HL-60/S4 treated with retinoic acid at 250 ng/mL for 4 days and 3 days (cell line): ENCODE data around the gene KPNB1.
"Not testable (repeated sequence)": the region's sequence is repeated elsewhere in the genome, so short reads cannot be mapped to it uniquely, and the experiment has no call there.

Source experiments
- in situ Hi-C: fragments of 300-500 bp; cut with MboI; formaldehyde crosslinking; loops from 2 replicates; pipeline ENCODE4 v1.7.0; 2022; ENCODE audit warnings: low sequenced_read_pairs

The KPNB1 gene

GRCh38 chr17:47675380-47676198 lies 25.9 kb downstream of the KPNB1 start:
- in situ Hi-C loops, result no loop called here

- in situ Hi-C loops, result no loop called here
Observed at GRCh38 chr17:47676199-47676472, 26.4 kb downstream of the KPNB1 start.

GRCh38 chr17:47676510-47677165 lies 26.9 kb downstream of the KPNB1 start:
- in situ Hi-C loops, result no loop called here

- in situ Hi-C loops, result no loop called here
Observed at GRCh38 chr17:47678196-47678595, 28.5 kb downstream of the KPNB1 start.

- in situ Hi-C loops, result no loop called here
Observed at GRCh38 chr17:47682138-47682537, 32.4 kb downstream of the KPNB1 start.

GRCh38 chr17:47682727-47683126 lies 33.0 kb downstream of the KPNB1 start:
- in situ Hi-C loops, result not testable (repeated sequence)

GRCh38 chr17:47684025-47684424 lies 34.3 kb downstream of the KPNB1 start:
- in situ Hi-C loops, result no loop called here

GRCh38 chr17:47684535-47685193 lies 34.9 kb downstream of the KPNB1 start:
- in situ Hi-C loops, result no loop called here

- in situ Hi-C loops, result no loop called here
Observed at GRCh38 chr17:47685556-47686275, 36.0 kb downstream of the KPNB1 start.

- in situ Hi-C loops, result no loop called here
Observed at GRCh38 chr17:47686276-47686635, 36.5 kb downstream of the KPNB1 start.

GRCh38 chr17:47686664-47687327 lies 37.1 kb downstream of the KPNB1 start:
- in situ Hi-C loops, result no loop called here

- in situ Hi-C loops, result no loop called here
Observed at GRCh38 chr17:47687328-47687690, 37.6 kb downstream of the KPNB1 start.

- in situ Hi-C loops, result no loop called here
Observed at GRCh38 chr17:47687748-47688147, 38.0 kb downstream of the KPNB1 start.

GRCh38 chr17:47690121-47690520 lies 40.4 kb downstream of the KPNB1 start:
- in situ Hi-C loops, result no loop called here

GRCh38 chr17:47692137-47692894 lies 42.6 kb downstream of the KPNB1 start:
- in situ Hi-C loops, result no loop called here

- in situ Hi-C loops, result no loop called here
Observed at GRCh38 chr17:47692895-47693730, 43.4 kb downstream of the KPNB1 start.

- in situ Hi-C loops, result no loop called here
Observed at GRCh38 chr17:47693731-47694580, 44.2 kb downstream of the KPNB1 start, which contains the start of gene TBKBP1. Gene TBKBP1, plus strand, starts transcription at chr17:47694161. Its CDS starts 1,952 bp downstream, at chr17:47696113.
